IPS-18a (cell line): ENCODE measurements around the gene HDAC9.

Source experiments
- H3K27ac ChIP-seq: one replicate; pipeline ENCODE4 v1.5.1; 2013; ENCODE audit warnings: low read length
- H3K27me3 ChIP-seq: one replicate; pipeline ENCODE4 v1.6.1; 2013; ENCODE audit warnings: mild to moderate bottlenecking, low read length; ENCODE audit not compliant: control insufficient read depth, insufficient read depth
- H3K36me3 ChIP-seq: one replicate; pipeline ENCODE4 v1.6.1; 2013; ENCODE audit warnings: low read depth, low read length; ENCODE audit not compliant: control insufficient read depth
- H3K4me1 ChIP-seq: one replicate; pipeline ENCODE4 v1.6.1; 2013; ENCODE audit warnings: low read depth, low read length; ENCODE audit not compliant: control insufficient read depth
- H3K4me3 ChIP-seq: one replicate; pipeline ENCODE4 v1.5.1; 2013; ENCODE audit warnings: low read length
- H3K9ac ChIP-seq: one replicate; pipeline ENCODE4 v1.6.1; 2013; ENCODE audit warnings: mild to moderate bottlenecking, low read length, moderate library complexity
- H3K9me3 ChIP-seq: one replicate; pipeline ENCODE4 v1.6.1; 2013; ENCODE audit warnings: low read depth, low read length; ENCODE audit not compliant: control insufficient read depth

Gene HDAC9

DNA sequence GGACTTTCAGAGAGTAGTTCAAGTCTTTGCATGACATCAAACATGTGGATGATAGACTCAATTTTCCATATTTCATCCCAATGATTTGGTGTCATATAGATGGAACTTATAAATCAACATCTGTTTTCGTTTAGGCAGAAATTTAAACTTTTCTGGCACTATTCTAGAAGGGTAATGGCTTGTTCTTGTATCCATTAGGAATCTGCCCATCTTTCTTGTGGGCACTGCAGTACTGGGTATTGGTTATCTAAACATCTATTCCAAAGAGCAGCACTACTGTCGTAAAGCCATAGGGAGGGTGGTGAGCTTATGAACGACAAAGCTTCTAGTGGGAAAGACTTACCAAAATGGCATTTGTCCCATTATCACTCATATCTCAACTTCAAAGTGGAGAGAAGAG is 348.4 kb downstream of the HDAC9 start:
- no peaks in the 10 kb centered on the region for H3K36me3 ChIP-seq
- H3K4me3 ChIP-seq: no peak overlapping the region
- no peak overlapping the region for H3K9ac ChIP-seq
- no peaks in the 10 kb centered on the region for H3K27me3 ChIP-seq
- no peak overlapping the region for H3K27ac ChIP-seq
- H3K4me1 ChIP-seq: no peaks in the 10 kb centered on the region
- H3K9me3 ChIP-seq: no peaks in the 10 kb centered on the region

DNA sequence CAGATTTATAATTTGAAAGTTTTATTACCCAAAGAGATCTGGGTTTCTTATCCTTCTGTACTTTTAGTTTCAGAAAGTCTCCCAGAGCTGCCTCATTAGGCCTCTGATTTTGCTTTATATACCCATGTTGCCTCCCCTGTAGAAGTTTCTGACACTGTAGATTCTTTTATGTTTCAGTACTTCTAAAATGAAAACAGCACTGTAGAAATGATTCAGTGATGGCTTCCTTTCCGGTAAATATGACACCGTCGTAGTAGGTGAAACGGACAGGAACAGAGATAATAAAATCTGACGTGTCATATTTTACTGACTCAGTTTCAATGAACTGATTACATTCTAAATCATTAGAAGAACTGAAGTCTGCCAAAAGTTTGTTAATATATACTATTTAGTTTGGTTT is 349.2 kb downstream of the HDAC9 start:
- H3K36me3 ChIP-seq: no peaks in the 10 kb centered on the region

DNA sequence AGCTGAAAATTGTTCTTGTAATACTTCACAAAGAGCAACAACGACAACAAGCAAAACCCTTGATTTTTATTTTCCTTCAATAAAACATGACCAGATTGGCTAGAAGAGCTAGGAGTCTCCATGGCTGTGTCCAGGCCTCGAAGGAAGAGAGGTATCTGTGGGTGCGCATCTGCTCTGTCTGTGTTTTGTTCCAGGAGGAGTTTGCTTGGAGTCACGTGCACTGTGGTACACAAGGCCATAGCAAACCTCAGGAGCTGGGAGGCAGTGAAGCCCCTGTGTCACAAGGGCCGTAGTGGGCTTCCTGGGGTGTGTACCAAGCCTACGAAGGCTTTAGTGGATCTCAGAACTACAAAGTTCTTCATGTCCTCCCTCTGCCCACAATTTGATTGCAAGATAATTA is 350.2 kb downstream of the HDAC9 start:
- Histone ChIP-seq H3K27ac (no peak overlapping the region), H3K4me3 (no peak overlapping the region), H3K9ac (no peak overlapping the region), H3K4me1 (no peaks in the 10 kb centered on the region), H3K9me3 (no peaks in the 10 kb centered on the region), H3K36me3 (no peaks in the 10 kb centered on the region), H3K27me3 (no peaks in the 10 kb centered on the region)

More for the DNA sequence above, 349.2 kb downstream of the HDAC9 start:
- no peaks in the 10 kb centered on the region for H3K9me3 ChIP-seq
- no peak overlapping the region for H3K4me3 ChIP-seq
- no peaks in the 10 kb centered on the region for H3K4me1 ChIP-seq
- H3K9ac ChIP-seq: no peak overlapping the region
- H3K27me3 ChIP-seq: no peaks in the 10 kb centered on the region
- no peak overlapping the region for H3K27ac ChIP-seq

DNA sequence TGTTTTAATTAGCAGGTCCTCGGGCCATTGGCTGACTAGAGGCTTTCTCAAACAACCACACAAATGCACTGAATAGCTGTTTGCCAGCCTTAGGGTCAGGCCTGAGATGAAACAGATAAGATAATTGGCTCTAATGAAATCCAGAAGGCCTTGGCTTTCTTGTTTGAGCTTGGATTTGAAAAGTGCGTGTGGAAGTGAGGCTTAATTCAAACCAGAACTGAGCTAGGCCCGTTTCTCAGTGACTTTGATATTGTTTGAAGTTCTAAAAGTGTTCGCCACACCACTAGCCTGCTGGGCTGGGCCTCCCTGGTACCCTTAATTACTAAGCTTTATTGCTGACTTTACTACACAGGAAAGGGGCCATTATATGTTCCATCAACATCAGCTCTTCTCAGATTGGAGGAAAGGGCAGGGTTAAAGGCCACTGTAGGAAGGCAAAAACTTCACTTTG is 351.2 kb downstream of the HDAC9 start:
- no peaks in the 10 kb centered on the region for H3K9me3 ChIP-seq
- no peaks in the 10 kb centered on the region for H3K36me3 ChIP-seq
- no peak overlapping the region for H3K4me3 ChIP-seq
- no peak overlapping the region for H3K9ac ChIP-seq
- H3K27me3 ChIP-seq: no peaks in the 10 kb centered on the region
- no peak overlapping the region for H3K27ac ChIP-seq
- peaks cover 2% of the 10 kb centered on the region for H3K4me1 ChIP-seq

DNA sequence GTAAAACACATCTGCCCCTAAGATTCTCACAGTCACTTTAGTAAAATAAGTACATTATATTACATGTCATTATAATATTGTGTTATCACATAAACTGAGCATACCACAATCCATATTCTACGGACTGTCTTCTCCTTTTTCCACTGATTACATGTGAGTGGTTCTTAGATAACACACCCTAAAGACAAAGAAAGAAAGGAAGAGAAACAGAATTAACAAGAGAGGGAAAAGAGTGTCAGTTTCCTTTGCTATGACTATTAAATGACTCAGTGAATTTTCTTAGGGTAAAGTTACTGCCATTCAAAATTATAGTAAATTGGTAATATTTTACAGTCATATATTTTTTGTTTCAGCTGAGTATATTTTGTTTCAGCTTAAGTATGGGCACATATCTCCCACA is 353.6 kb downstream of the HDAC9 start:
- Histone ChIP-seq H3K9ac (no peak overlapping the region), H3K9me3 (no peaks in the 10 kb centered on the region), H3K27ac (no peak overlapping the region), H3K27me3 (no peaks in the 10 kb centered on the region), H3K4me3 (no peak overlapping the region), H3K4me1 (peaks cover 6% of the 10 kb centered on the region), H3K36me3 (no peaks in the 10 kb centered on the region)

DNA sequence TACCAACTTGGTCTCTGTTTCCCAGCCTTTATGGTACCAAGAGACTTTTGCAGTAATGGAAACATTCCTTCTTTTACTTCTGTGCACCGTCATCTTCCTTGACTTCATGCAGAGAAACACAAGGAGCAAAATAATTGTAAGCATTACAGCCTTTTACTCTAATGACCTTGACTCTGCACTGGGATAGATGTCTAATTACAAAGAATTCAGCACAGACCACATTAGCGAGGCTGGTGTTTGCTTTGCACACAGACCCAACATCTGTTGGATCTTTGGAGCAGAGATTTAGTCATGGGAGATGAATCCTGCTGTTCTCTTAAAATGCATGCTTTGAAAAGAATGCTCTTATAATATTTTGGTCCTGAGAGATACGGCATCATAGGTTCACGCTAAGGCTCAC is 360.2 kb downstream of the HDAC9 start:
- Histone ChIP-seq H3K27me3 (no peaks in the 10 kb centered on the region), H3K4me3 (no peak overlapping the region), H3K9me3 (no peaks in the 10 kb centered on the region), H3K36me3 (no peaks in the 10 kb centered on the region), H3K9ac (no peak overlapping the region), H3K4me1 (peaks cover 6% of the 10 kb centered on the region), H3K27ac (no peak overlapping the region)

DNA sequence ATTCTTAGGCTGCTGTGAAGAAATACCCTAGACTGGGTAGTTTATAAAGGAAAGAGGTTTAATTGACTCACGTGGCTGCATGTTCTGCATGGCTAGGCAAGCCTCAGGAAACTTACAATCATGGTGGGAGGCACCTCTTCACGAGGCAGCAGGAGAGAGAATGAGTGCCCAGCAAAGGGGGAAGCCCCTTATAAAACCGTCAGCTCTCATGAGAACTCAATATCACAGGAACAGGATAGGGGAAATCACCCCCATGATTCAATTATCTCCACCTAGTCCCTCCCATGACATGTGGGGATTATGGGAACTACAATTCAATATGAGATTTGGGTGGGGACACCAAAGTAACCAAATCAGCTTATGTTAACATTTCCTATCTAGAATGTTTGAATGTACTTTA is 362.7 kb downstream of the HDAC9 start:
- H3K36me3 ChIP-seq: no peaks in the 10 kb centered on the region
- H3K4me3 ChIP-seq: no peak overlapping the region
- H3K27ac ChIP-seq: no peak overlapping the region
- no peaks in the 10 kb centered on the region for H3K9me3 ChIP-seq
- H3K9ac ChIP-seq: no peak overlapping the region
- H3K27me3 ChIP-seq: no peaks in the 10 kb centered on the region
- H3K4me1 ChIP-seq: no peaks in the 10 kb centered on the region

DNA sequence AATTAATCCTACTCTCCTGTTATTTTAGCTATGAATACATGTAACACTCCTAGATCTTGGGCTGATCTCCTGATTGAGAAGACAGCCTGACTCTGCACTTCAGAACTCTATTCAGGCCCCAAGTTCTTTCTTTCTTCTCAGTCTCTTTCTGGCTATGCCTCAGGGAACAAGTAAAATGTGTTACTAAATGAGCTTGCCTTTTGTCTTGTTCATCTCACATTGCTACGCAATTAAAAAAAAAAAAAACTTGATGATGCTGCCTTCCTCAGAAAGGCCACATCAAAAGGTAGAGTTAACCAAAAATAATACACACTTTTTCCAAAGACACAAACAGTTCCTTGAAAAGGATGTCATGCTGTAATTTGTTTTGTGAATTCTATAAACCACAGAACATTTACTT is 363.8 kb downstream of the HDAC9 start:
- Histone ChIP-seq H3K4me3 (no peak overlapping the region), H3K9me3 (no peaks in the 10 kb centered on the region), H3K36me3 (no peaks in the 10 kb centered on the region), H3K27ac (no peak overlapping the region), H3K27me3 (no peaks in the 10 kb centered on the region), H3K4me1 (no peaks in the 10 kb centered on the region), H3K9ac (no peak overlapping the region)

DNA sequence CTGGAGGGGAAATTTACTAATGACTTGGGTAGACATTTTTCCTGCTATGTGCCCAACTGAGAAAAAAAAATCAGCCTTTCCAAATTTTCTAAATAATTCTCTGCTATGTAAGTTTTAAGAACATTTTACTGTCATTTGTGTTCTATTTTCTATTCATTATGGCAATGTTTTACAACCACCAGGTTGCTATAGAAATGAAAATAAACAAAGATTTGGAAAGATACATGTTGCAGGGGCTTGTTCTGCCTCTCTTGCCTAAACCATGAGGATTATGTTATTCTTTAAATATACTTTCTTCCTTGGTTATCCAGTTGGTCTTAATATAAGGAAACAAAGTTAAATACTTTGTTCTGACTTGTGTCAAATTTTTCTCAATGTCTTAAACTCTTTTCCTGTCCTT is 364.7 kb downstream of the HDAC9 start:
- no peak overlapping the region for H3K27ac ChIP-seq
- H3K27me3 ChIP-seq: no peaks in the 10 kb centered on the region

DNA sequence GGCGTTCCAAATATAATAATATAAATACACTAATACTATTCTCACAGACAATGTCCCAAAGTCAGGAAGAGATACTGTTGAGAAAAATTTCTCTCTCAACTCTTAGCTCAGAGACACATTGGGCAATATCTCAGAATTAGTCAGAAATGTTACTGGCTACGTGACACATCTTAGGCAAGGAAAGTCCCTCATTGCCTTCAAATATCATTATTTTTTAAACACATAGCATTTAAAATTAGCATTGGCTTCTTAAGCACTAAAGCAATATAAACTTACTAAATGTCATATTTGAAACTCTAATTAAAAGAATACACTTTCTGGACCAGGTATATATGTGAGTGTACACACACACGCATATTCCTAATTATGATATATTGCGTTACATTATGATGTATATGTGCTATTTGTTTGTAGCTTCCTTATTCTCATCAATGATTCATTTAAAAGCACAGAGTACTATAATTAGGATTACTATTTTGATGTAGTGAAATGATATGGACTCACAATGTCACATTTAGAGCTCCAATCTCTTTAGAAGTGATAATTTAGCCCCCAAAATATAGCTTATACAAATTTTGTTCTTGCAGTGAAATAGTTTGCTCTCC is 366.1 kb downstream of the HDAC9 start:
- Histone ChIP-seq H3K9ac (no peak overlapping the region), H3K4me3 (no peak overlapping the region), H3K27ac (no peak overlapping the region), H3K27me3 (no peaks in the 10 kb centered on the region), H3K36me3 (no peaks in the 10 kb centered on the region), H3K9me3 (no peaks in the 10 kb centered on the region), H3K4me1 (no peaks in the 10 kb centered on the region)

More for the DNA sequence above, 364.7 kb downstream of the HDAC9 start:
- Histone ChIP-seq H3K4me1 (no peaks in the 10 kb centered on the region), H3K9ac (no peak overlapping the region), H3K9me3 (no peaks in the 10 kb centered on the region), H3K4me3 (no peak overlapping the region), H3K36me3 (no peaks in the 10 kb centered on the region)

DNA sequence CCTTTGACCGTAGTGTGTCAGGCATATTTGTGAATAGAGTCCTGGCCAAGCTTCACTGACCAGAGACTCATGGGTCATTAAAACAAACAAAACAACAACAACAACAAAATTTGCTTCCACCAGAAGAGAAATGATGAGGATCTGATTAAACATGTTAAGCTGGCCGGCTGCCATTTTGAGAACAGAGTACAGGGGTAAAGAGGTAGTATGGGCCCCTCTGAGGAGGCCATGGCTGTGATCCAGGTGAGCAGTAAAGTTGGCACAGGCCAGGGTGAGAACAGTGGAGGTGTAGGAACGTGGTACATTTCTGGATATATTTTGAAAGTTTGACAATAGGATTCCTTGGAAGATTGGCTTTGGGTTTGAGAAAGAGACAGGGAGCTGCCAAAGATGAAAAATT is 369.4 kb downstream of the HDAC9 start:
- no peaks in the 10 kb centered on the region for H3K27me3 ChIP-seq
- H3K4me1 ChIP-seq: no peaks in the 10 kb centered on the region
- H3K9ac ChIP-seq: no peak overlapping the region
- H3K27ac ChIP-seq: no peak overlapping the region
- H3K9me3 ChIP-seq: no peaks in the 10 kb centered on the region
- H3K4me3 ChIP-seq: no peak overlapping the region
- H3K36me3 ChIP-seq: no peaks in the 10 kb centered on the region

DNA sequence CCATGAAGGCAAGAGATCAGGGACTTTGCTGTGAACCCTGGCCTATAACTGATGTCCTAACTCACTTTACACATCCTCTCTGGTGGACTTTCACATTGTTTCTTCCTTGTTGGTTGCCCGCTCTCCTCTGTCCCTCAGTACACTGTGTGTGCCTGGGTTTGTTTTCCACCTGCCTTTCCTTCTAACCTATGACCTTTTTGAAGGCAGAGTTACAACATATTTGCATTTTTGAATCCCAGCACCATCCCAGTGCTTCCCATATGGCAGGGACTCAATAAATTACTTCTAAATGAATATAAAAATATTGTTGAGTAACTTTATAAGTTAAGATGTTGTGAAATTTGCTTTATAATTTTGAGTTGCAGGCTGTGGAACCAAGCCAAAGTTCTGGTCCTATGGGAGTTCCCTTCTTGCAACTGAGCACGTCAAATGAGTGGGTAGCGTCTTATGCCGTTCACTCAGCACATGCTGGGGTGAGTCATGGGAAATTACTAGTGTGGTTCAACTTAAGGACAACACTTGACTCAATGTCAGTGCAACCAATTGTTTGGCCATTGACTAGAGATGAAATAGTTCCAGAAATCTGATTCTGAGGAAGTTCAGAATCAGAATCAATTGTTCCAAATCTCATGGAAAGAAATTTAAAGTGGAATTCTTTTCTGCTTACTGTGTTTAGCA is 370.9 kb downstream of the HDAC9 start:
- H3K36me3 ChIP-seq: no peaks in the 10 kb centered on the region
- H3K9me3 ChIP-seq: no peaks in the 10 kb centered on the region
- no peak overlapping the region for H3K9ac ChIP-seq
- no peaks in the 10 kb centered on the region for H3K27me3 ChIP-seq
- no peak overlapping the region for H3K4me3 ChIP-seq
- H3K4me1 ChIP-seq: no peaks in the 10 kb centered on the region
- H3K27ac ChIP-seq: no peak overlapping the region
